ENCODE data around the gene ENTR1. TPM values are rescaled to one million over a fixed set of nuclear protein-coding genes. Genes with fewer than 3 reads are reported as not detected.

ENTR1 gene
- total and polyA plus RNA-seq, 10 of the 15 experiments (the other 5 are each of a cell fraction or from before 2014, with no cell fraction given): 8.2 to 96.4 (median 41.1) TPM

DNA sequence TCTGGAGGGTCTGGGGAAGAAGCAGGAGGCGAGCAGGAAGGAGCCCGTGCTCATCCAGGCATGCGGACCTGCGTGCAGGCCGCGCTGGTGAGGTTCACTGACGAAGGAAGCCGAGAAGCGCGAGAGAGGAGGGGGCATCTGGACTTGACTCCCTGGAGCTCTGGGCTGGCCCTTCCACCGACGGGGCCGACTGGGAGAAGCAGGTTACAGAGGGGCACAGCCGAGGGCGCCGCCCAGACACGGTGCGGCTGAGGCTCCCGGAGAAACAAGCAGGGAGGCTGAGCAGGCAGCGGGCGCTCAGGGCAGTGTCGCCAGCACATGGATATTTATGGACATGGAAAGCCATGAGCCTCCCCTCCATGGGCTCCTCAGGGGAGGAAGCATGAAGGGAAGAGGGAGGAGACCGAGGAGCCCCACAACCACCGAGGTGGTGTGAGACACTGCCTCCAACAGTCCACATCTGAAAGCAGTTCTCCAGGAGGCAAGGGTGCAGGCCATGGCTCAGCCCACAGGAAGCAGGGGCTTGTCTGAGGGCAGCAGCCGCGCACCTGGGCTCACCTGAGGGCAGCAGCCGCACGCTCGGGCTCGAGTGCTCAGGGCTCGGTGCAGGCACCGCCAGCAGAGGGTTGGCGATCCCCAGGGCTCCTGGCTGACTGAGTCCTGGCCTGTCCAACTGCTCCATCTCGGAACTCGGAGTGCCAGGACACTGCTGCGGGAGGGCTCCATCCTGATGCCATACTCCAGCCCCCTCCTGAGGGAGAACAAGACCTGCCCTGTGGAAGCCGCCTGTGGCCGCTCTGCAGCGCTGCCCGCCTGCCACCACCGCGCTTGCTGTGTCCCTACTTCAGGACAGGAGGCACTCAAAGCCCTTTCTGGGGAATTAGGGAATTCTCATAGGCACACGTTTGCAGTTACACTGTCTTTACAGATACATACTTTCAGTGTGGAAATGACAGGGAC is 44.9 kb upstream of the ENTR1 start:
- H2AFZ ChIP-seq (ENCODE audit: control insufficient read depth, low read depth, low read length): no peak overlapping the region
- DNase-seq (ENCODE audit: low read depth, low spot score): no peak
- in situ Hi-C loops (cut with MboI): no loop called here

DNA sequence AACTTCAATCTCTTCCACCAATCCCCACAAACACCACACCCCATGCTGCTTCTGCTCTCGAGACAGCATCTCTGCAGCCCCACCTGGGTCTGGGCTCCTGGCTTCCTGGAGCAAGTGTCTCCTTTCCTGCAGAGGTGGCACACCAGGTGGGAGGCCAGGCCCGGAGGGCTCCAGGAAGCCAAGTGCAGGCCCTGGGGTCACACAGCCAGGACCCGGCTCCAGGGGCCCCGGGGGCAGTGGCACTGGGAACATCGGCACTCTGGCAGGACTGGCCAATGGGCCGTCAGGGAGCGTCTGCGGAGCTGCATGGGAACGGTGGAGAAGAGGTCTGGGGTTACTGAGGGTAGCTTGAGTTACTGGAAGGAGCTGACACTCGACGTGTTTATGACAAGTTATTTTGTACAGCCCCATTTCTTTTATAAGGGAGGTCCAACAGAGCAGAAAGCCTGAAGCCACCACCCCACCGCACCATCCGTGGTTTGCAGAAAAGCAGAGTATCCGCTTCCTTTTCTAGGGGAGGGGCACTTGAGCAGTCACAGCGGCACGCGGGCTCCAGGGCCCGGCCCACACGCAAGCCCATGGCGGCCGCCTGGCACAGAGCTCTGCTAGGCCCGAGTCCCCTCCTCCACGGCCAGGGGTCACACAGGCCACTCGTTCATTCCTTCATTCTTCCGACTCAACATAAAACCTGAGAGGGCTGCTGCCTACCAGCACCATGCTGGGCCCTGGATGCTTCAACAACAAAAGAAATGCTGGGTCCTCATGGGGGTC is 43.8 kb upstream of the ENTR1 start:
- ChIA-PET CTCF (no interaction called here), POLR2A (no interaction called here), RAD21 (ENCODE audit: unreplicated experiment) (no interaction called here), SMC1A (ENCODE audit: uncharacterized antibody, unreplicated experiment) (no interaction called here)
- WGBS (ENCODE audit: insufficient coverage, insufficient replicate concordance, low lambda C conversion rate, missing lambda C conversion rate): 91% methylated on average over 25 of the region's 25 CpGs
- no peaks in the 10 kb centered on the region for H4K20me1 ChIP-seq (ENCODE audit: control insufficient read depth, insufficient read depth)
- no peak overlapping the region for H3K4me2 ChIP-seq (ENCODE audit: control insufficient read depth, insufficient read depth)
- H3K27me3 ChIP-seq (replicated peaks in 1 of 2; ENCODE audit: control insufficient read depth in 2 of 2, insufficient read depth in 2 of 2, low read length in 1 of 2): no peaks in the 10 kb centered on the region
- H2AFZ ChIP-seq (ENCODE audit: control insufficient read depth, low read depth, low read length): no peak overlapping the region
- no peak overlapping the region for H3K4me3 ChIP-seq
- H3K79me2 ChIP-seq (ENCODE audit: control insufficient read depth, insufficient read depth, low read length): no peaks in the 10 kb centered on the region
- ATAC-seq (no peak), DNase-seq (ENCODE audit: low read depth, low spot score) (no peak), FAIRE-seq (no peak)
- intact Hi-C loops (cut with micrococcal nuclease; ENCODE audit: unreplicated experiment): no loop called here
- H3K4me1 ChIP-seq (ENCODE audit: control insufficient read depth, insufficient read depth, low read length): no peaks in the 10 kb centered on the region
- H3K27ac ChIP-seq (ENCODE audit: control insufficient read depth, insufficient read depth): no peak overlapping the region
- H3K36me3 ChIP-seq (ENCODE audit: control insufficient read depth in 2 of 2, insufficient read depth in 2 of 2, low read length in 1 of 2): peaks cover 31 to 41% of the 10 kb centered on the region in 2 experiments
- no peak overlapping the region for H3K9ac ChIP-seq (ENCODE audit: control insufficient read depth, insufficient read depth, low read length)
- in situ Hi-C loops (cut with MboI): no loop called here
- BruUV-seq (replicated peaks): no TSS peak
- TF ChIP-seq, protein P1, sequence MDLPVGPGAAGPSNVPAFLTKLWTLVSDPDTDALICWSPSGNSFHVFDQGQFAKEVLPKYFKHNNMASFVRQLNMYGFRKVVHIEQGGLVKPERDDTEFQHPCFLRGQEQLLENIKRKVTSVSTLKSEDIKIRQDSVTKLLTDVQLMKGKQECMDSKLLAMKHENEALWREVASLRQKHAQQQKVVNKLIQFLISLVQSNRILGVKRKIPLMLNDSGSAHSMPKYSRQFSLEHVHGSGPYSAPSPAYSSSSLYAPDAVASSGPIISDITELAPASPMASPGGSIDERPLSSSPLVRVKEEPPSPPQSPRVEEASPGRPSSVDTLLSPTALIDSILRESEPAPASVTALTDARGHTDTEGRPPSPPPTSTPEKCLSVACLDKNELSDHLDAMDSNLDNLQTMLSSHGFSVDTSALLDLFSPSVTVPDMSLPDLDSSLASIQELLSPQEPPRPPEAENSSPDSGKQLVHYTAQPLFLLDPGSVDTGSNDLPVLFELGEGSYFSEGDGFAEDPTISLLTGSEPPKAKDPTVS (IDR thresholded peaks at IDR 0.05; ENCODE audit: low read depth, low read length): no peak
- no peak for TF ChIP-seq ZNF24 (IDR thresholded peaks at IDR 0.05)
- peak; percentile 23 for TF ChIP-seq POLR2A (IDR thresholded peaks at IDR 0.05; ENCODE audit: low read depth, low read length)
- TF ChIP-seq, protein P2, sequence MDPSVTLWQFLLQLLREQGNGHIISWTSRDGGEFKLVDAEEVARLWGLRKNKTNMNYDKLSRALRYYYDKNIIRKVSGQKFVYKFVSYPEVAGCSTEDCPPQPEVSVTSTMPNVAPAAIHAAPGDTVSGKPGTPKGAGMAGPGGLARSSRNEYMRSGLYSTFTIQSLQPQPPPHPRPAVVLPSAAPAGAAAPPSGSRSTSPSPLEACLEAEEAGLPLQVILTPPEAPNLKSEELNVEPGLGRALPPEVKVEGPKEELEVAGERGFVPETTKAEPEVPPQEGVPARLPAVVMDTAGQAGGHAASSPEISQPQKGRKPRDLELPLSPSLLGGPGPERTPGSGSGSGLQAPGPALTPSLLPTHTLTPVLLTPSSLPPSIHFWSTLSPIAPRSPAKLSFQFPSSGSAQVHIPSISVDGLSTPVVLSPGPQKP (IDR thresholded peaks at IDR 0.05; ENCODE audit: low read depth, low read length): no peak
- TF ChIP-seq POLR2AphosphoS2 (IDR thresholded peaks at IDR 0.05; ENCODE audit: low read depth, low read length): no peak
- no peak for TF ChIP-seq SUZ12 (IDR thresholded peaks at IDR 0.05; ENCODE audit: unreplicated experiment)
- TF ChIP-seq, protein P3, sequence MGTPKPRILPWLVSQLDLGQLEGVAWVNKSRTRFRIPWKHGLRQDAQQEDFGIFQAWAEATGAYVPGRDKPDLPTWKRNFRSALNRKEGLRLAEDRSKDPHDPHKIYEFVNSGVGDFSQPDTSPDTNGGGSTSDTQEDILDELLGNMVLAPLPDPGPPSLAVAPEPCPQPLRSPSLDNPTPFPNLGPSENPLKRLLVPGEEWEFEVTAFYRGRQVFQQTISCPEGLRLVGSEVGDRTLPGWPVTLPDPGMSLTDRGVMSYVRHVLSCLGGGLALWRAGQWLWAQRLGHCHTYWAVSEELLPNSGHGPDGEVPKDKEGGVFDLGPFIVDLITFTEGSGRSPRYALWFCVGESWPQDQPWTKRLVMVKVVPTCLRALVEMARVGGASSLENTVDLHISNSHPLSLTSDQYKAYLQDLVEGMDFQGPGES (IDR thresholded peaks at IDR 0.05): no peak
- H3K9me3 ChIP-seq (replicated peaks; ENCODE audit: control insufficient read depth, insufficient read depth, low read length): no peaks in the 10 kb centered on the region

More for the DNA sequence above, 44.9 kb upstream of the ENTR1 start:
- FAIRE-seq: no peak
- intact Hi-C loops (cut with micrococcal nuclease; ENCODE audit: unreplicated experiment): no loop called here
- no peak overlapping the region for H3K9ac ChIP-seq (ENCODE audit: control insufficient read depth, insufficient read depth, low read length)
- 95% methylated on average over 43 of the region's 43 CpGs for WGBS (ENCODE audit: insufficient coverage, insufficient replicate concordance, low lambda C conversion rate, missing lambda C conversion rate)
- no peak for ATAC-seq
- H3K27ac ChIP-seq (ENCODE audit: control insufficient read depth, insufficient read depth): no peak overlapping the region
- no peak overlapping the region for H3K4me2 ChIP-seq (ENCODE audit: control insufficient read depth, insufficient read depth)
- peak; percentile 17; the same call in 1 of the 2 replicates for TF ChIP-seq POLR2A (IDR thresholded peaks at IDR 0.05; ENCODE audit: low read depth, low read length)
- TF ChIP-seq IRF4 (IDR thresholded peaks at IDR 0.05; ENCODE audit: low read depth, low read length): no peak
- RAD21 ChIA-PET (ENCODE audit: unreplicated experiment): no interaction called here
- SMC1A ChIA-PET (ENCODE audit: uncharacterized antibody, unreplicated experiment): no interaction called here
- H3K4me1 ChIP-seq (ENCODE audit: control insufficient read depth, insufficient read depth, low read length): no peaks in the 10 kb centered on the region
- CTCF ChIA-PET: no interaction called here
- H3K79me2 ChIP-seq (ENCODE audit: control insufficient read depth, insufficient read depth, low read length): no peaks in the 10 kb centered on the region
- H3K9me3 ChIP-seq (replicated peaks; ENCODE audit: control insufficient read depth, insufficient read depth, low read length): no peaks in the 10 kb centered on the region
- peaks cover 37 to 44% of the 10 kb centered on the region in 2 experiments for H3K36me3 ChIP-seq (ENCODE audit: control insufficient read depth in 2 of 2, insufficient read depth in 2 of 2, low read length in 1 of 2)
- no TSS peak for BruUV-seq (replicated peaks)
- no peak overlapping the region for H3K4me3 ChIP-seq
- no peaks in the 10 kb centered on the region for H3K27me3 ChIP-seq (replicated peaks in 1 of 2; ENCODE audit: control insufficient read depth in 2 of 2, insufficient read depth in 2 of 2, low read length in 1 of 2)
- POLR2A ChIA-PET: no interaction called here
- H4K20me1 ChIP-seq (ENCODE audit: control insufficient read depth, insufficient read depth): no peaks in the 10 kb centered on the region

All from GM12878 (cell line).